Subcutaneous adipose tissue (tissue), 4 donors: Measurements from ENCODE around the gene AADACL4. TPM values are rescaled to one million over a fixed set of nuclear protein-coding genes. Genes with fewer than 3 reads are reported as not detected.

Experiments used
- CTCF ChIP-seq: fragments of 450-650 bp; IDR thresholded peaks from one replicate; pipeline ENCODE4 v1.5.1; 2016; ENCODE audit warnings: low read depth, mild to moderate bottlenecking, control low read depth, antibody characterized with exemption, moderate library complexity
- total RNA-seq, 4 donors: library from RNA; depleted of rRNA; stranded (reverse); fragments of >200 nt; gene quantifications; one replicate each; pipeline ENCODE4 v1.1.0, GENCODE V29; 2016

The AADACL4 gene
- not detected for total RNA-seq

- TF ChIP-seq CTCF = no peak
Observed at GRCh38 chr1:12643785-12644184, at the start of gene AADACL4. Gene AADACL4, plus strand, starts transcription at chr1:12644085. Its CDS starts 462 bp downstream, at chr1:12644547.

- TF ChIP-seq CTCF = no peak
Observed at GRCh38 chr1:12594490-12594889, 49.4 kb upstream of the AADACL4 start.

GRCh38 chr1:12594966-12595756 is 48.7 kb upstream of the AADACL4 start:
- TF ChIP-seq CTCF = no peak

GRCh38 chr1:12595757-12596006 is 48.2 kb upstream of the AADACL4 start:
- no peak for TF ChIP-seq CTCF

GRCh38 chr1:12596007-12596821 is 47.7 kb upstream of the AADACL4 start:
- TF ChIP-seq CTCF = no peak

- no peak for TF ChIP-seq CTCF
Observed at GRCh38 chr1:12597792-12598191, 46.1 kb upstream of the AADACL4 start.

GRCh38 chr1:12598974-12599373 is 44.9 kb upstream of the AADACL4 start:
- no peak for TF ChIP-seq CTCF
